GM10266 (cell line): ENCODE data around the gene SAC3D1.
A peak's percentile ranks its signal among the peaks of the same experiment; 100 is the strongest.
"Not testable (repeated sequence)": the region's sequence is repeated elsewhere in the genome, so short reads cannot be mapped to it uniquely, and the experiment has no call there.

ENCODE experiments used
- DNase-seq: peaks from one replicate; pipeline ENCODE4 v3.0.0; 2012; ENCODE audit errors: extremely low spot score
- TF ChIP-seq, protein P1 (sequence below): IDR thresholded peaks from 2 replicates; pipeline ENCODE4 v1.5.1; 2012; ENCODE audit warnings: mild to moderate bottlenecking, low read depth; ENCODE audit not compliant: control insufficient read depth, insufficient read depth; ENCODE audit errors: missing control alignments

The SAC3D1 gene

DNA sequence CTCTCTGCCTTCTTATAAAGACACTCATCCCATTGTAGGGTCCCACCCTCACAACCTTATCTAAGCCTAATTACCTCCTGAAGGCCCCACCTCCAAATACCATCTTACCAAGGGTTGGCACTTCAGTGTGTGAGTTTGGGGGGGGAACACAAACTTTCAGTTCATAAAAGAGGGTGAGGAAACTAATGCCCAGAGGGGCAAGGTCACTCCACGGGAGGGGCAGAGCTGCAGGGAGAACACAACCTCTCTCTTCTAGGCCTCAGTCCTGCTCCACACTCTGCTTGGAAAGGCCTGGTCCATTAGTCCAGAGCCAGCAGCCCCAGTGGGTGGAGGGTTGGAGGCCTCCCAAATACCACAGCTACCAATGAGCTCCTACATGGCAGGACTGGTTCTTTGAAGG, 41.5 kb upstream of the SAC3D1 start:
- TF ChIP-seq, protein P1, sequence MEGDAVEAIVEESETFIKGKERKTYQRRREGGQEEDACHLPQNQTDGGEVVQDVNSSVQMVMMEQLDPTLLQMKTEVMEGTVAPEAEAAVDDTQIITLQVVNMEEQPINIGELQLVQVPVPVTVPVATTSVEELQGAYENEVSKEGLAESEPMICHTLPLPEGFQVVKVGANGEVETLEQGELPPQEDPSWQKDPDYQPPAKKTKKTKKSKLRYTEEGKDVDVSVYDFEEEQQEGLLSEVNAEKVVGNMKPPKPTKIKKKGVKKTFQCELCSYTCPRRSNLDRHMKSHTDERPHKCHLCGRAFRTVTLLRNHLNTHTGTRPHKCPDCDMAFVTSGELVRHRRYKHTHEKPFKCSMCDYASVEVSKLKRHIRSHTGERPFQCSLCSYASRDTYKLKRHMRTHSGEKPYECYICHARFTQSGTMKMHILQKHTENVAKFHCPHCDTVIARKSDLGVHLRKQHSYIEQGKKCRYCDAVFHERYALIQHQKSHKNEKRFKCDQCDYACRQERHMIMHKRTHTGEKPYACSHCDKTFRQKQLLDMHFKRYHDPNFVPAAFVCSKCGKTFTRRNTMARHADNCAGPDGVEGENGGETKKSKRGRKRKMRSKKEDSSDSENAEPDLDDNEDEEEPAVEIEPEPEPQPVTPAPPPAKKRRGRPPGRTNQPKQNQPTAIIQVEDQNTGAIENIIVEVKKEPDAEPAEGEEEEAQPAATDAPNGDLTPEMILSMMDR, result no peak
- DNase-seq, result no peak

DNA sequence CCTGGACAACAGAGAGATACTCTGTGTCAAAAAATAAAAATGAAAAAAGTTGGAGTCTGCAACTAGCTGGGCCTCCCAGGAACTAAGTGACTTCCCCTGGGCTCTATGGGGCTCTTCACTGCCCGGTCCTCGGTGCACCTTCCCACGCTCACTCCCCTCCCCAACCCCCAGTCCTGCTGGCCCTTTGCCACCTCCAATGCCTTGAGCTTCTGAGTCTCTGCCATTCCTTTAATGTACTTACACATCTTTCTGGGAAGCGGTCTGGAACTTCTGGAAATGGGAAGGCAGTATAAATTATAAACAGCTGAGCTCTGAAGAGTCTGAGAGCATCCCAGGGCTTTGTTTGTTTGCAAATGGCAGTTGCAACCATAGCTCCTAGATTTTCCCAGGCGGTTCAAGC, 38.3 kb upstream of the SAC3D1 start:
- no peak for DNase-seq
- TF ChIP-seq, protein P1, result no peak

DNA sequence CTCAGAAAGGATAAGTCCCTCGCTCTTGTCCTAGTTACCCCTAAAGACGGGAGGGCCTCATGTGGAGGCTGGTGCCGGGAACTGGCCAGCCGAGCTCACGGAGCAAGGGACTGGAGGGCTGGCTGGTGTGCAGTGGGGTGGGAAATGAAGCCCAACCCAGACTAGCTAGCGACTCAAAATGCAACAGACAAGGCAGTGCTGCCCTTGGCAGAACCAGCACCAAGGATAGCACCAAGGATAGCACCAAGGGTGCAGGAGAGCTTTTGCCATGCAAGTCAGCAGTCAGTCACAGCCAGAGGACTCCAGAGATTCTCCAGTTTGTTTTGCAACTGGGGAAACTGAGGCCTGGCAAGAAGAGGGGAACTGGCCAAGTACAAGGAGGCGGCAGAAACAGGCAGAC, 37.7 kb upstream of the SAC3D1 start:
- DNase-seq, result no peak
- TF ChIP-seq, protein P1, result no peak

DNA sequence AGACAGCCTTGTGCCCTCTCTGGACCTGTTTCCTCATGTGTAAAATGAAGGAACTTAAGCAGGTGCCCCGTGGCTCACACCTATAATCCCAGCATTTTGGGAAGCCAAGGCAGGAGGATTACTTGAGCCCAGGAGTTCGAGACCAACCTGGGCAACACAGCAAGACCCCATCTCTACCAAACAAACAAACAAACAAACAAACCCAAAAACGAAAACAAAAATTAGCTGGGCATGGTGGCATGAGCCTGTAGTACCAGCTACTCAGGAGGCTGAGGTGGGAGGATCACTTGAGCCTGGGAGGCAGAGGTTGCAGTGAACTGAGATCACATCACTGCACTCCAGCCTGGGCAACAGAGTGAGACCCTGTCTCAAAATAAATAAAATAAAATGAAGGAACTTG, 37.0 kb upstream of the SAC3D1 start:
- DNase-seq, result not testable (repeated sequence)

- TF ChIP-seq, protein P1, result no peak
Measured at GRCh38 chr11:65008016-65008415, 33.0 kb upstream of the SAC3D1 start.

GRCh38 chr11:65008873-65009272, 32.1 kb upstream of the SAC3D1 start:
- TF ChIP-seq, protein P1, result no peak
- no peak for DNase-seq

More at GRCh38 chr11:65008016-65008415, 33.0 kb upstream of the SAC3D1 start:
- DNase-seq, result no peak

DNA sequence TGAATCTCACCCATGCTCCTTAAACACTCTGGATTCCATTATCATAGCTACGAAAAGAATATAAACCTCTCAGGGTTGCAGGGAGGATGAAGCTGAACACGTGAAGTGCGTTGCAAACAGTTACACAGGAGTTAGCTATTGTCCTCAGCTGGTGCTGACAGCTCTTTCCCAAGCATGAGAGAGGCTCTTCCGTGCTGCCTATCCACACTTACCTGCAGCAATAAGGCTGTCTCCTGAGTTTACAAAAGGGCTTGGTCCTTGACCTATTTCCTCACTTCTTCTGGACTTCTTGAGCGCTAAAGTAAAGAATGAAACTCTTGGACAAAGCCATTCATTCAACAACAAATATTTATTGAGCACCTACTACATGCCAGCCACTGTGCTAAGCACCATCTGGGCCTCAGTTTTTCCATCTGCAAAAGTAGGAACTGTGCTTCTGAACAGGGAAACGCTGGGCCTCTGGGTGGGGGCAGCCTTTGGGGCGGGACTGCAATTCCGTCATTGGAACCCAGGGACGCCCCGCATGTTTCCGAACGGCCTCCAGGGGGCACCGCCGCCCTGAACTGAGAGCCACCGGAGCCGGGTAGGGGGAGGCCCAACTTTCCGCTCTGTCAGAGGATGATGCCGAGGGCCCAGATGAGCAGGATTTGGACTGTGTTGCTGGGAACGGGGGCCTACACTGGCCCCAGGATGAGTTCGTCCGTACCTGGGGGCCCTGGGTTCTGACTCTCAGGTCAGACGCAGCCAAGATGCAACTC, 27.7 kb upstream of the SAC3D1 start:
- TF ChIP-seq, protein P1, result peak; percentile 93
- DNase-seq, result peak; percentile 96
